Measurements from ENCODE around the gene ABI1. TPM values are rescaled to one million over a fixed set of nuclear protein-coding genes. Genes with fewer than 3 reads are reported as not detected.

The ABI1 gene
- total and polyA plus RNA-seq, 2 donors (not counting 1 experiment from before 2014, with no cell fraction given) = 37.8 to 80.5 TPM

DNA sequence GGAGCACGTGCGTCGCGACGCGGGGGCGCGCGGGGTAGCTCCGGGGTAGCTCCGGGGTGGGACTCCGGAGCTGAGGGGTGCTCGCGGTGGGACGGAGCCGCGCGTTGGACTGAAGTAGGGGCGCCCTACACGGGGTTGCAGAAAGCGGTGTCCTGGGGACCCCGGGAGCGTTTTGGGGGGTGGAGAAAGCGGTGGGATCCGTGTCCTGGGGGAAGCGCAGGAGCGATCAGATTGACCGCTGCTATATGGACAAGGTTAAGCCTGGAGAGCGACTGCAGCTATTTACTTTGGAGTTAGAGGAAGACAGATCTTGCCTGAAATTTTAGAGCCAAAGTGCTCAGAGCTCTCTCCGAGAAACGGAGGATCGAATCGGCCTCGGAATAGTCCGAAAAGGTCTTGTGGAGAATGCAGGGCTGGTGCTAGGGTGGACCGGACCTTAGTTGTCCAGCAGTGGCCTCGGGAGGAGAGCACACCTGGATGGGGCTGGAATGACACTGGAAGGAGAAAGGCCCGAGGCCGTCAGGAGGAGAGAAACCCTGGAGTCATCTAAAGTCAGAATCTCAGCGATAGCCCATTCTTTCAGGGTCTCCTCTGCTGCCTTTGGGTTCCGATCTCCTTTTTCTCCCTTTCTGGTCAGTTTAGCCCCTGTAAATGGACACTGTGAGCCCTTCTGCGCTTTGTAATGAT lies 162.7 kb downstream of the ABI1 start:
- Histone ChIP-seq H3K4me1 (ENCODE audit: control insufficient read depth in 2 of 2, insufficient read depth in 2 of 2, low read length in 2 of 2) (peaks cover 10 to 13% of the 10 kb centered on the region in 2 donors), H3K27ac (ENCODE audit: low read length in 2 of 2) (peak overlapping the region in 1 of 2 donors; percentile 73), H4K20me1 (ENCODE audit: control insufficient read depth, insufficient read depth, low read length, poor library complexity, severe bottlenecking) (no peaks in the 10 kb centered on the region), H3K79me2 (ENCODE audit: control insufficient read depth, insufficient read depth, low read length) (peaks cover 34% of the 10 kb centered on the region), H3K36me3 (replicated peaks in 1 of 2; ENCODE audit: control extremely low read depth in 1 of 2, control insufficient read depth in 1 of 2, extremely low read depth in 1 of 2, insufficient read depth in 2 of 2, low read length in 1 of 2) (no peaks in the 10 kb centered on the region), H3K27me3 (replicated peaks in 1 of 4; ENCODE audit: control extremely low read depth in 1 of 4, control insufficient read depth in 3 of 4, insufficient read depth in 4 of 4, low read length in 3 of 4) (no peaks in the 10 kb centered on the region), H3K4me3 (ENCODE audit: control extremely low read depth in 1 of 5, extremely low read depth in 1 of 5, insufficient read depth in 1 of 5, low read depth in 2 of 5, low read length in 4 of 5) (peak overlapping the region; percentile 49 to 95 (median 94)), H3K9me3 (ENCODE audit: control extremely low read depth in 1 of 3, control insufficient read depth in 2 of 3, insufficient read depth in 1 of 3, low read length in 2 of 3) (no peaks in the 10 kb centered on the region), H3K4me2 (replicated peaks; ENCODE audit: low read depth, low read length, poor library complexity, severe bottlenecking) (peak overlapping the region; percentile 87), H2AFZ (ENCODE audit: insufficient read depth, low read depth, low read length, poor library complexity, severe bottlenecking) (peak overlapping the region; percentile 95), H3K9ac (ENCODE audit: low read length) (peak overlapping the region; percentile 87)
- ChIA-PET POLR2A (no interaction called here), CTCF (interaction anchor here (0.6 to 2.3 kb wide), 2 partner anchors 28 to 184 kb away, joined by 4 to 8 read pairs; no protein-coding TSS in a partner anchor)
- H3K4me3 Mint-ChIP-seq = peak overlapping the region; percentile 93
- no peak for ATAC-seq (ENCODE audit: low read depth)
- H3K27ac Mint-ChIP-seq = peak overlapping the region; percentile 81
- no peaks in the 10 kb centered on the region for H3K27me3 Mint-ChIP-seq
- peaks cover 18% of the 10 kb centered on the region for H3K4me1 Mint-ChIP-seq
- TF ChIP-seq EZH2 (IDR thresholded peaks at IDR 0.05; ENCODE audit: borderline replicate concordance, insufficient read depth, low read depth, low read length, poor library complexity, severe bottlenecking) = no peak
- TF ChIP-seq, protein P1, sequence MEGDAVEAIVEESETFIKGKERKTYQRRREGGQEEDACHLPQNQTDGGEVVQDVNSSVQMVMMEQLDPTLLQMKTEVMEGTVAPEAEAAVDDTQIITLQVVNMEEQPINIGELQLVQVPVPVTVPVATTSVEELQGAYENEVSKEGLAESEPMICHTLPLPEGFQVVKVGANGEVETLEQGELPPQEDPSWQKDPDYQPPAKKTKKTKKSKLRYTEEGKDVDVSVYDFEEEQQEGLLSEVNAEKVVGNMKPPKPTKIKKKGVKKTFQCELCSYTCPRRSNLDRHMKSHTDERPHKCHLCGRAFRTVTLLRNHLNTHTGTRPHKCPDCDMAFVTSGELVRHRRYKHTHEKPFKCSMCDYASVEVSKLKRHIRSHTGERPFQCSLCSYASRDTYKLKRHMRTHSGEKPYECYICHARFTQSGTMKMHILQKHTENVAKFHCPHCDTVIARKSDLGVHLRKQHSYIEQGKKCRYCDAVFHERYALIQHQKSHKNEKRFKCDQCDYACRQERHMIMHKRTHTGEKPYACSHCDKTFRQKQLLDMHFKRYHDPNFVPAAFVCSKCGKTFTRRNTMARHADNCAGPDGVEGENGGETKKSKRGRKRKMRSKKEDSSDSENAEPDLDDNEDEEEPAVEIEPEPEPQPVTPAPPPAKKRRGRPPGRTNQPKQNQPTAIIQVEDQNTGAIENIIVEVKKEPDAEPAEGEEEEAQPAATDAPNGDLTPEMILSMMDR (IDR thresholded peaks at IDR 0.05) = no peak
- intact Hi-C loops (cut with micrococcal nuclease) = loop anchor here (1.0 to 5.0 kb wide), 3 partner anchors 39 to 544 kb away; partner anchors contain the start of gene ACBD5
- DNase-seq = no peak
- 3% methylated on average over 38 of the region's 42 CpGs for WGBS (ENCODE audit: insufficient coverage)
- H3K9me3 Mint-ChIP-seq (ENCODE audit: insufficient read depth) = no peaks in the 10 kb centered on the region

All from B cell (primary cell).